Neuronal stem cell (in vitro differentiated cells): ENCODE results near the gene KAT5.

ENCODE experiments used
- DNase-seq: peaks from one replicate; pipeline ENCODE4 v3.0.0-alpha.2; 2013; ENCODE audit warnings: low spot score
- H2AFZ ChIP-seq: one replicate; pipeline ENCODE4 v1.6.1; 2013; ENCODE audit warnings: mild to moderate bottlenecking, low read length, inconsistent platforms
- H2AK5ac ChIP-seq: 2 replicates; pipeline ENCODE4 v1.6.1; 2013; ENCODE audit warnings: low read depth, mild to moderate bottlenecking, inconsistent platforms, low read length, moderate library complexity, mixed read lengths
- H2BK120ac ChIP-seq: 2 replicates; pipeline ENCODE4 v1.6.1; 2013; ENCODE audit warnings: low read depth, mild to moderate bottlenecking, inconsistent platforms, low read length, moderate library complexity, mixed read lengths
- H2BK12ac ChIP-seq: one replicate; pipeline ENCODE4 v1.6.1; 2013; ENCODE audit warnings: low read length, inconsistent platforms
- H2BK15ac ChIP-seq: 2 replicates; pipeline ENCODE4 v1.6.1; 2013; ENCODE audit warnings: mild to moderate bottlenecking, low read length, inconsistent platforms, mixed read lengths
- H2BK5ac ChIP-seq: one replicate; pipeline ENCODE4 v1.6.1; 2013; ENCODE audit warnings: inconsistent platforms, mild to moderate bottlenecking, low read length, moderate library complexity
- H3K14ac ChIP-seq: one replicate; pipeline ENCODE4 v1.6.1; 2013; ENCODE audit warnings: low read length, inconsistent platforms
- H3K18ac ChIP-seq: 2 replicates; pipeline ENCODE4 v1.6.1; 2013; ENCODE audit warnings: low read length, inconsistent platforms
- H3K23ac ChIP-seq: 2 replicates; pipeline ENCODE4 v1.6.1; 2013; ENCODE audit warnings: low read depth, mild to moderate bottlenecking, mixed read lengths, low read length, inconsistent platforms; ENCODE audit not compliant: poor library complexity
- H3K27ac ChIP-seq: replicated peaks from 3 replicates; pipeline ENCODE4 v1.5.1; 2013; ENCODE audit warnings: low read length, inconsistent platforms
- H3K27me3 ChIP-seq, 3 experiments: 2 replicates each; pipeline ENCODE4 v1.6.1; 2013; ENCODE audit warnings: low read length in 3 of 3, mild to moderate bottlenecking in 2 of 3, inconsistent platforms in 1 of 3, low read depth in 1 of 3, mixed read lengths in 1 of 3, moderate library complexity in 1 of 3; ENCODE audit not compliant: control insufficient read depth in 3 of 3, insufficient read depth in 3 of 3
- H3K36me3 ChIP-seq, 2 donors: replicated peaks in 1 of 2; 2 replicates each; pipeline ENCODE4 v1.6.1; 2013; ENCODE audit warnings: low read length in 2 of 2; ENCODE audit not compliant: control insufficient read depth in 2 of 2, insufficient read depth in 2 of 2
- H3K4ac ChIP-seq: 2 replicates; pipeline ENCODE4 v1.6.1; 2013; ENCODE audit warnings: inconsistent platforms, mild to moderate bottlenecking, low read length, moderate library complexity
- H3K4me1 ChIP-seq, 2 donors: 1 replicate in 1 of 2; 2 replicates in 1 of 2; pipeline ENCODE4 v1.6.1; 2013; ENCODE audit warnings: low read length in 2 of 2, low read depth in 1 of 2; ENCODE audit not compliant: control insufficient read depth in 2 of 2, insufficient read depth in 1 of 2
- H3K4me2 ChIP-seq: one replicate; pipeline ENCODE4 v1.6.1; 2013; ENCODE audit warnings: mild to moderate bottlenecking, low read length, inconsistent platforms; ENCODE audit not compliant: insufficient read depth, poor library complexity, severe bottlenecking
- H3K4me3 ChIP-seq, 2 donors: 2 replicates each; pipeline ENCODE4 v1.5.1; 2013; ENCODE audit warnings: low read length in 2 of 2, mild to moderate bottlenecking in 2 of 2, inconsistent platforms in 1 of 2, moderate library complexity in 1 of 2
- H3K79me1 ChIP-seq: one replicate; pipeline ENCODE4 v1.6.1; 2013; ENCODE audit warnings: low read depth, mild to moderate bottlenecking, inconsistent platforms, low read length, moderate library complexity
- H3K9ac ChIP-seq: one replicate; pipeline ENCODE4 v1.6.1; 2013; ENCODE audit warnings: mild to moderate bottlenecking, low read depth, low read length, inconsistent platforms; ENCODE audit not compliant: poor library complexity
- H3K9me3 ChIP-seq, 2 donors: replicated peaks in 1 of 2; 2 replicates each; pipeline versions ENCODE3 to v1.6.1; 2013; ENCODE audit warnings: low read length in 2 of 2, mild to moderate bottlenecking in 2 of 2, inconsistent platforms in 1 of 2, low read depth in 1 of 2, mixed read lengths in 1 of 2, moderate library complexity in 1 of 2; ENCODE audit not compliant: control insufficient read depth in 2 of 2, insufficient read depth in 1 of 2
- H4K8ac ChIP-seq: one replicate; pipeline ENCODE4 v1.6.1; 2013; ENCODE audit warnings: low read depth, mild to moderate bottlenecking, inconsistent platforms, low read length, moderate library complexity
- H4K91ac ChIP-seq: one replicate; pipeline ENCODE4 v1.6.1; 2013; ENCODE audit warnings: low read length, low read depth, mild to moderate bottlenecking, inconsistent platforms; ENCODE audit not compliant: poor library complexity
- whole genome bisulfite sequencing, 2 donors: extraction: QIAGEN DNeasy Blood & Tissue Kit; methylation state at CpG; one replicate each; pipeline ENCODE4 v1.1.7; 2013; ENCODE audit warnings: missing lambda C conversion rate in 2 of 2, mixed read lengths in 1 of 2; ENCODE audit not compliant: insufficient read length in 2 of 2, insufficient replicate concordance in 1 of 2; ENCODE audit errors: extremely low coverage in 2 of 2; 5-methylcytosine and 5-hydroxymethylcytosine counted together

The KAT5 gene

DNA sequence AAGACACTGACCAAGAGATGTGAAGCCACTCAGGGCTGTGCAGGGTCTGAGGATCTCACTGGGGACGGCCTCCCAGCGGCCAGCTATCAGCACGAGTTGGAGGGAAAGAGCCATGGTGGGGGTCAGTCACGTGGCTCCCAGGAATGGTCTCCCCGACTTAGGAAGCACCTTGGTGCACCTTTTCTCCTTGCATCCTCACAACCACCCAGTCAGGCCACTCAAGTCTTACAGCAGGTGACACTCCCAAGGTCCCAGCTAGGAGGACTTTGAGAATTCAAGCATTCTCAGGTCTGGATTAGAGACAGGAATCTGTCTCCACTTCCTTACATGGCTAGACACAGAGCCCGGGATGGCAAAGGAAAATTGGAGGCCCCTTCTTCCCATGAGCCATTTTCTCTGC lies 5.9 kb downstream of the KAT5 start:
- Histone ChIP-seq H3K14ac (no peak overlapping the region), H3K4ac (no peak overlapping the region), H4K91ac (no peak overlapping the region), H3K36me3 (peaks cover 53 to 73% of the 10 kb centered on the region in 2 donors), H3K4me2 (no peak overlapping the region), H4K8ac (no peak overlapping the region), H3K27me3 (no peaks in the 10 kb centered on the region), H2BK120ac (no peak overlapping the region), H2AFZ (no peak overlapping the region), H3K4me1 (peaks cover 6 to 11% of the 10 kb centered on the region in 2 donors), H3K9ac (peak overlapping the region; percentile 24), H3K79me1 (peaks cover 6% of the 10 kb centered on the region), H2AK5ac (no peak overlapping the region), H2BK12ac (no peak overlapping the region), H2BK15ac (no peak overlapping the region), H3K23ac (no peak overlapping the region), H3K18ac (no peak overlapping the region), H2BK5ac (no peak overlapping the region), H3K27ac (no peak overlapping the region), H3K4me3 (no peak overlapping the region), H3K9me3 (no peaks in the 10 kb centered on the region)
- DNase-seq, result no peak
- WGBS, 2 donors, result no CpG with 5 or more reads among the region's 6 CpGs

DNA sequence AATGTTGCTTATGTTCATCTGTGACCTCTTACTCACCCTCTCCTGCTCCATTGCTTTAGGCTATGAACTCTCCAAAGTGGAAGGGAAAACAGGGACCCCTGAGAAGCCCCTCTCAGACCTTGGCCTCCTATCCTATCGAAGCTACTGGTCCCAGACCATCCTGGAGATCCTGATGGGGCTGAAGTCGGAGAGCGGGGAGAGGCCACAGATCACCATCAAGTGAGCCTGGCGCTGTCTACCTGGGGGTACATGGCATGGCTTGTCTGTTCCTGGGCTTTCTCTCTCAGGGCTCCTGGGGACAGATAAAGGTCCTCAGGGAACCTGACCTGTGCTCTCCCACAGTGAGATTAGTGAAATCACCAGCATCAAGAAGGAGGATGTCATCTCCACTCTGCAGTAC lies 6.5 kb downstream of the KAT5 start:
- Histone ChIP-seq H2BK120ac (no peak overlapping the region), H3K4ac (no peak overlapping the region), H3K4me3 (peak overlapping the region; percentile 40 to 92), H3K23ac (peak overlapping the region; percentile 58), H4K91ac (no peak overlapping the region), H3K18ac (no peak overlapping the region), H2BK15ac (no peak overlapping the region), H2BK5ac (no peak overlapping the region), H3K9ac (no peak overlapping the region), H3K27me3 (no peaks in the 10 kb centered on the region), H3K36me3 (peaks cover 48 to 67% of the 10 kb centered on the region in 2 donors), H2BK12ac (no peak overlapping the region), H3K27ac (no peak overlapping the region), H3K79me1 (peaks cover 4% of the 10 kb centered on the region), H3K4me2 (no peak overlapping the region), H3K4me1 (peaks cover 5 to 10% of the 10 kb centered on the region in 2 donors), H4K8ac (no peak overlapping the region), H3K9me3 (no peaks in the 10 kb centered on the region), H2AFZ (no peak overlapping the region), H3K14ac (no peak overlapping the region), H2AK5ac (no peak overlapping the region)
- no CpG with 5 or more reads among the region's 4 CpGs for WGBS, 2 donors
- no peak for DNase-seq

DNA sequence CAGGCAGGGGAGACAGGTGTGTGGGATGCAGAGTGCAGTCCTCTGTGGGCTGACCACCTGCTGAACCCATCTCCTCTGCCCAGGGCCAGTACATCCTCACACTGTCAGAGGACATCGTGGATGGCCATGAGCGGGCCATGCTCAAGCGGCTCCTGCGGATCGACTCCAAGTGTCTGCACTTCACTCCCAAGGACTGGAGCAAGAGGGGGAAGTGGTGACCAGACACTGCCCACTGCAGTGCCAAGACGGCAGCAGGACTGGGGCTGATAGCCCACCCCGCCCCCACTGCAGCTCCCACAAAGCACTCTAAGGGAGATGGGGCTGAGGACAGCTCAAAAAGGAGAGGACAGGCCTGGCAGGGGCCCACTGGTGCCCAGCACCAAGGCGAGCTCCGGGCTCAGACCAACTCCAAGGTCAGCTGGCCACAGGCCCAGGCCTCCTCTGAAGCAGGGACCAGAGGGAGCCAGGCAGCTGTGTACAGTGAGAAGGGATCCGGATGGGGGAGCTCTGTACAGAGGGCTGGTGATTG lies 7.0 kb downstream of the KAT5 start:
- Histone ChIP-seq H3K9me3 (no peaks in the 10 kb centered on the region), H3K4me2 (peak overlapping the region; percentile 89), H3K4ac (no peak overlapping the region), H3K9ac (no peak overlapping the region), H3K27ac (no peak overlapping the region), H2BK12ac (no peak overlapping the region), H2BK120ac (no peak overlapping the region), H3K79me1 (peaks cover 4% of the 10 kb centered on the region), H3K4me3 (peak overlapping the region; percentile 40 to 92), H3K36me3 (peaks cover 43 to 62% of the 10 kb centered on the region in 2 donors), H2BK15ac (no peak overlapping the region), H2BK5ac (no peak overlapping the region), H4K91ac (no peak overlapping the region), H3K14ac (no peak overlapping the region), H3K4me1 (peaks cover 5 to 10% of the 10 kb centered on the region in 2 donors), H3K18ac (no peak overlapping the region), H2AFZ (no peak overlapping the region), H3K23ac (peak overlapping the region; percentile 58), H2AK5ac (no peak overlapping the region), H4K8ac (no peak overlapping the region), H3K27me3 (no peaks in the 10 kb centered on the region)
- no peak for DNase-seq
- WGBS, 2 donors, result no CpG with 5 or more reads among the region's 10 CpGs

DNA sequence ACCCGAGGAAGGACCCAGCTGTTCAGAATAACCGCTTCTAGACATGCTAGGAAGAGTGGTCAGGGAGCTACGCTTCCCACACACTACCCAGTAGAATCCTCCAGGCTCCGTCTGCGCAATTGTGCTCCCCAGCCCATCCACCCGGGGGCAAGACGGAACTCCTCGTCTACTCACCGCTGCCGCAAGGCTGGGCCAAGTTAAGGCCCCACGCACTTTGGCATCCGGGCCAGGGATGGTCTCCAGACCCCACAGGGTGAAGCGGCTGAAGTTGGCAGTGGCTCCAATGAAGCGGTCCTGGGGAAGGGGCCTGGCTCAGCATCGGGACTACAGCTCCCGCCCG lies 7.8 kb downstream of the KAT5 start:
- H2AFZ ChIP-seq, result peak overlapping the region; percentile 94
- H2BK15ac ChIP-seq, result no peak overlapping the region
- peak overlapping the region; percentile 89 for H3K4me2 ChIP-seq
- H3K14ac ChIP-seq, result peak overlapping the region; percentile 86
- H3K36me3 ChIP-seq, result peaks cover 35 to 53% of the 10 kb centered on the region in 2 donors
- WGBS, 2 donors, result no CpG with 5 or more reads among the region's 17 CpGs
- no peak overlapping the region for H4K8ac ChIP-seq
- no peak overlapping the region for H2BK120ac ChIP-seq
- no peaks in the 10 kb centered on the region for H3K27me3 ChIP-seq
- H3K4me3 ChIP-seq, result peak overlapping the region; percentile 92 to 100
- no peak overlapping the region for H4K91ac ChIP-seq
- no peaks in the 10 kb centered on the region for H3K9me3 ChIP-seq
- H3K23ac ChIP-seq, result peak overlapping the region; percentile 97
- H3K18ac ChIP-seq, result peak overlapping the region; percentile 100
- H3K79me1 ChIP-seq, result peaks cover 4% of the 10 kb centered on the region
- H3K4me1 ChIP-seq, result peaks cover 5 to 10% of the 10 kb centered on the region in 2 donors
- H3K4ac ChIP-seq, result no peak overlapping the region
- H3K27ac ChIP-seq, result no peak overlapping the region
- no peak overlapping the region for H2BK12ac ChIP-seq
- no peak for DNase-seq
- H2BK5ac ChIP-seq, result peak overlapping the region; percentile 79
- peak overlapping the region; percentile 99 for H3K9ac ChIP-seq
- H2AK5ac ChIP-seq, result peak overlapping the region; percentile 81
